Skeletal muscle tissue (tissue), 4 donors: Measurements from ENCODE around the gene IL17RC. TPM values are rescaled to one million over a fixed set of nuclear protein-coding genes. Genes with fewer than 3 reads are reported as not detected.
A peak's percentile ranks its signal among the peaks of the same experiment; 100 is the strongest.
"Not testable (repeated sequence)": the region's sequence is repeated elsewhere in the genome, so short reads cannot be mapped to it uniquely, and the experiment has no call there.

Experiments
- H3K27ac ChIP-seq: one replicate; pipeline ENCODE4 v1.7.0; 2013; ENCODE audit warnings: mild to moderate bottlenecking, low read depth, low read length, inconsistent platforms
- H3K27me3 ChIP-seq, 3 donors: one replicate each; pipeline ENCODE4 v1.7.0; 2013; ENCODE audit warnings: low read length in 3 of 3; ENCODE audit not compliant: control insufficient read depth in 3 of 3, insufficient read depth in 3 of 3
- H3K36me3 ChIP-seq, 3 donors: one replicate each; pipeline ENCODE4 v1.7.0; 2013; ENCODE audit warnings: low read length in 3 of 3; ENCODE audit not compliant: control insufficient read depth in 3 of 3, insufficient read depth in 3 of 3
- H3K4me1 ChIP-seq, 3 donors: one replicate each; pipeline ENCODE4 v1.7.0; 2013; ENCODE audit warnings: low read length in 3 of 3, mild to moderate bottlenecking in 3 of 3; ENCODE audit not compliant: control insufficient read depth in 3 of 3, insufficient read depth in 3 of 3
- H3K4me3 ChIP-seq, 3 donors: one replicate each; pipeline ENCODE4 v1.7.0; 2013; ENCODE audit warnings: low read length in 3 of 3
- H3K9ac ChIP-seq, 3 donors: one replicate each; pipeline ENCODE4 v1.7.0; 2013; ENCODE audit warnings: low read length in 3 of 3, mild to moderate bottlenecking in 3 of 3, moderate library complexity in 2 of 3, low read depth in 1 of 3
- H3K9me3 ChIP-seq, 3 donors: one replicate each; pipeline ENCODE4 v1.7.0; 2013; ENCODE audit warnings: low read length in 3 of 3; ENCODE audit not compliant: control insufficient read depth in 3 of 3
- total RNA-seq: library from RNA; depleted of rRNA; stranded (reverse); fragments of >200 nt; gene quantifications from one replicate; pipeline ENCODE4 v1.2.3, GENCODE V29; 2014
- donor health status: Osteomylitis.

The IL17RC gene
- total RNA-seq, result 12.5 TPM

GRCh38 chr3:9916734-9917680 lies at the start of gene IL17RC:
Gene IL17RC, plus strand, starts transcription at chr3:9917098. Its CDS starts 218 bp downstream, at chr3:9917316.
- H3K27ac ChIP-seq, result peak within 1 kb of the TSS; percentile 70
- H3K36me3 ChIP-seq, result peaks cover 4 to 5% (median 4%) of the 10 kb centered on the region in 3 donors
- H3K4me1 ChIP-seq, result peaks cover 32 to 36% (median 33%) of the 10 kb centered on the region in 3 donors
- H3K9ac ChIP-seq, result peak within 1 kb of the TSS; percentile 86 to 88 (median 87)
- no peaks in the 10 kb centered on the region for H3K27me3 ChIP-seq
- H3K9me3 ChIP-seq, result no peaks in the 10 kb centered on the region
- peak within 1 kb of the TSS; percentile 67 to 82 (median 79) for H3K4me3 ChIP-seq

- Histone ChIP-seq H3K27me3 (no peaks in the 10 kb centered on the region), H3K9ac (no peak overlapping the region), H3K4me1 (peaks cover 3 to 6% (median 3%) of the 10 kb centered on the region in 3 donors), H3K36me3 (no peaks in the 10 kb centered on the region), H3K27ac (no peak overlapping the region), H3K4me3 (no peak overlapping the region), H3K9me3 (no peaks in the 10 kb centered on the region)
Measured at GRCh38 chr3:9867106-9867505, 49.8 kb upstream of the IL17RC start.

GRCh38 chr3:9869955-9870354 lies 46.9 kb upstream of the IL17RC start:
- no peaks in the 10 kb centered on the region for H3K4me1 ChIP-seq
- no peaks in the 10 kb centered on the region for H3K36me3 ChIP-seq
- no peaks in the 10 kb centered on the region for H3K27me3 ChIP-seq
- no peak overlapping the region for H3K9ac ChIP-seq
- H3K4me3 ChIP-seq, result no peak overlapping the region
- H3K9me3 ChIP-seq, result no peaks in the 10 kb centered on the region
- H3K27ac ChIP-seq, result no peak overlapping the region

GRCh38 chr3:9870978-9871377 lies 45.9 kb upstream of the IL17RC start:
- H3K9me3 ChIP-seq, result no peaks in the 10 kb centered on the region
- no peaks in the 10 kb centered on the region for H3K27me3 ChIP-seq
- H3K9ac ChIP-seq, result no peak overlapping the region
- no peaks in the 10 kb centered on the region for H3K4me1 ChIP-seq
- H3K36me3 ChIP-seq, result no peaks in the 10 kb centered on the region
- H3K4me3 ChIP-seq, result no peak overlapping the region
- H3K27ac ChIP-seq, result no peak overlapping the region

GRCh38 chr3:9872067-9872466 lies 44.8 kb upstream of the IL17RC start:
- not testable (repeated sequence) for H3K9me3 ChIP-seq, H3K36me3 ChIP-seq, H3K27ac ChIP-seq, H3K4me3 ChIP-seq, H3K27me3 ChIP-seq, H3K9ac ChIP-seq, H3K4me1 ChIP-seq

- Histone ChIP-seq H3K4me3 (no peak overlapping the region), H3K9me3 (no peaks in the 10 kb centered on the region), H3K27ac (no peak overlapping the region), H3K4me1 (no peaks in the 10 kb centered on the region), H3K36me3 (no peaks in the 10 kb centered on the region), H3K27me3 (no peaks in the 10 kb centered on the region), H3K9ac (no peak overlapping the region)
Measured at GRCh38 chr3:9875448-9875847, 41.5 kb upstream of the IL17RC start.

GRCh38 chr3:9876255-9876654 lies 40.6 kb upstream of the IL17RC start:
- H3K9ac ChIP-seq, H3K9me3 ChIP-seq, H3K4me1 ChIP-seq, H3K27me3 ChIP-seq, H3K27ac ChIP-seq, H3K36me3 ChIP-seq, H3K4me3 ChIP-seq: not testable (repeated sequence)

- H3K9me3 ChIP-seq, result no peaks in the 10 kb centered on the region
- no peaks in the 10 kb centered on the region for H3K4me1 ChIP-seq
- H3K9ac ChIP-seq, result no peak overlapping the region
- H3K4me3 ChIP-seq, result no peak overlapping the region
- no peaks in the 10 kb centered on the region for H3K27me3 ChIP-seq
- no peaks in the 10 kb centered on the region for H3K36me3 ChIP-seq
- H3K27ac ChIP-seq, result no peak overlapping the region
Measured at GRCh38 chr3:9876991-9877390, 39.9 kb upstream of the IL17RC start.

- no peak overlapping the region for H3K9ac ChIP-seq
- H3K36me3 ChIP-seq, result no peaks in the 10 kb centered on the region
- no peaks in the 10 kb centered on the region for H3K9me3 ChIP-seq
- H3K27me3 ChIP-seq, result no peaks in the 10 kb centered on the region
- H3K27ac ChIP-seq, result no peak overlapping the region
- no peak overlapping the region for H3K4me3 ChIP-seq
- no peaks in the 10 kb centered on the region for H3K4me1 ChIP-seq
Measured at GRCh38 chr3:9878700-9879099, 38.2 kb upstream of the IL17RC start.

- Histone ChIP-seq H3K27ac (no peak within 1 kb of the TSS), H3K9me3 (no peaks in the 10 kb centered on the region), H3K36me3 (no peaks in the 10 kb centered on the region), H3K27me3 (no peaks in the 10 kb centered on the region), H3K9ac (no peak within 1 kb of the TSS), H3K4me1 (no peaks in the 10 kb centered on the region), H3K4me3 (no peak within 1 kb of the TSS)
Measured at GRCh38 chr3:9879830-9880549, 36.9 kb upstream of the IL17RC start, which contains the start of gene CIDEC. Gene CIDEC, minus strand, starts transcription at chr3:9880253. Its CDS starts 1,767 bp downstream, at chr3:9878486.
